Hepatocyte (in vitro differentiated cells): ENCODE measurements around the gene SLC35B3. TPM values are rescaled to one million over a fixed set of nuclear protein-coding genes. Genes with fewer than 3 reads are reported as not detected.

Experiments
- DNase-seq: peaks from one replicate; pipeline ENCODE4 v3.0.0-alpha.2; 2016; ENCODE audit warnings: low spot score
- H2AFZ ChIP-seq: fragments of 200-600 bp; sonication (generic); 2 replicates; pipeline ENCODE4 v1.6.0; 2016; ENCODE audit warnings: antibody characterized with exemption, mild to moderate bottlenecking
- H3K27ac ChIP-seq: fragments of 200-600 bp; sonication (generic); 2 replicates; pipeline ENCODE4 v1.5.1; 2016; ENCODE audit warnings: mild to moderate bottlenecking
- H3K27me3 ChIP-seq: fragments of 200-600 bp; sonication (generic); 2 replicates; pipeline ENCODE4 v1.6.1; 2016
- H3K36me3 ChIP-seq: fragments of 200-600 bp; sonication (generic); replicated peaks from 2 replicates; pipeline ENCODE4 v1.5.1; 2016; ENCODE audit warnings: low read depth; ENCODE audit not compliant: insufficient read depth
- H3K4me1 ChIP-seq: fragments of 200-600 bp; sonication (generic); 2 replicates; pipeline ENCODE4 v1.5.1; 2016; ENCODE audit warnings: mild to moderate bottlenecking, moderate library complexity; ENCODE audit not compliant: insufficient read depth
- H3K4me2 ChIP-seq: fragments of 200-600 bp; sonication (generic); 2 replicates; pipeline ENCODE4 v1.6.0; 2016
- H3K4me3 ChIP-seq: fragments of 200-600 bp; sonication (generic); 2 replicates; pipeline ENCODE4 v1.5.1; 2016; ENCODE audit warnings: mild to moderate bottlenecking
- H3K79me2 ChIP-seq: fragments of 200-600 bp; sonication (generic); 2 replicates; pipeline ENCODE4 v1.6.0; 2017; ENCODE audit warnings: mild to moderate bottlenecking
- H3K9me2 ChIP-seq: fragments of 200-600 bp; sonication (generic); replicated peaks from 2 replicates; pipeline ENCODE4 v1.6.0; 2017; ENCODE audit warnings: mild to moderate bottlenecking; ENCODE audit not compliant: insufficient read depth
- H3K9me3 ChIP-seq: fragments of 200-600 bp; sonication (generic); 2 replicates; pipeline ENCODE4 v1.5.1; 2016; ENCODE audit warnings: low read depth, mild to moderate bottlenecking
- H4K20me1 ChIP-seq: fragments of 200-600 bp; sonication (generic); 2 replicates; pipeline ENCODE4 v1.6.0; 2016; ENCODE audit warnings: mild to moderate bottlenecking; ENCODE audit not compliant: insufficient read depth, poor library complexity, severe bottlenecking
- EZH2 ChIP-seq: fragments of 200-600 bp; sonication (generic); IDR thresholded peaks from 2 replicates; pipeline ENCODE4 v1.6.1; 2016; ENCODE audit warnings: antibody characterized with exemption, mild to moderate bottlenecking, borderline replicate concordance
- EZH2phosphoT487 ChIP-seq: fragments of 200-600 bp; sonication (generic); IDR thresholded peaks from one replicate; pipeline ENCODE4 v1.6.1; 2018; ENCODE audit warnings: antibody characterized with exemption, mild to moderate bottlenecking, low read depth, moderate library complexity; ENCODE audit not compliant: unreplicated experiment, severe bottlenecking
- WGBS: methylation state at CpG from one replicate; pipeline ENCODE4 v1.1.6; 2016; ENCODE audit warnings: low lambda C conversion rate; ENCODE audit errors: missing lambda C conversion rate; 5-methylcytosine and 5-hydroxymethylcytosine counted together
- polyA plus RNA-seq: library from polyadenylated mRNA; unstranded; fragments of >200 nt; fragmentation: Nextera tagmentation; extraction: Ambion mirVana; gene quantifications from 2 replicates; pipeline ENCODE4 v1.2.1, GENCODE V29; 2016
- total RNA-seq: library from RNA; depleted of rRNA; stranded (reverse); fragments of >200 nt; gene quantifications from 2 replicates; pipeline ENCODE4 v1.2.3, GENCODE V29; 2014
- TF ChIP-seq, protein P1 (sequence below): fragments of 200-600 bp; sonication (generic); IDR thresholded peaks from 2 replicates; pipeline ENCODE4 v1.5.1; 2016; ENCODE audit warnings: antibody characterized with exemption, mild to moderate bottlenecking; ENCODE audit not compliant: poor library complexity

Gene SLC35B3
- total RNA-seq (29.1 and 31.5 TPM in 2 replicates), polyA plus RNA-seq (31.5 and 38.8 TPM in 2 replicates)

DNA sequence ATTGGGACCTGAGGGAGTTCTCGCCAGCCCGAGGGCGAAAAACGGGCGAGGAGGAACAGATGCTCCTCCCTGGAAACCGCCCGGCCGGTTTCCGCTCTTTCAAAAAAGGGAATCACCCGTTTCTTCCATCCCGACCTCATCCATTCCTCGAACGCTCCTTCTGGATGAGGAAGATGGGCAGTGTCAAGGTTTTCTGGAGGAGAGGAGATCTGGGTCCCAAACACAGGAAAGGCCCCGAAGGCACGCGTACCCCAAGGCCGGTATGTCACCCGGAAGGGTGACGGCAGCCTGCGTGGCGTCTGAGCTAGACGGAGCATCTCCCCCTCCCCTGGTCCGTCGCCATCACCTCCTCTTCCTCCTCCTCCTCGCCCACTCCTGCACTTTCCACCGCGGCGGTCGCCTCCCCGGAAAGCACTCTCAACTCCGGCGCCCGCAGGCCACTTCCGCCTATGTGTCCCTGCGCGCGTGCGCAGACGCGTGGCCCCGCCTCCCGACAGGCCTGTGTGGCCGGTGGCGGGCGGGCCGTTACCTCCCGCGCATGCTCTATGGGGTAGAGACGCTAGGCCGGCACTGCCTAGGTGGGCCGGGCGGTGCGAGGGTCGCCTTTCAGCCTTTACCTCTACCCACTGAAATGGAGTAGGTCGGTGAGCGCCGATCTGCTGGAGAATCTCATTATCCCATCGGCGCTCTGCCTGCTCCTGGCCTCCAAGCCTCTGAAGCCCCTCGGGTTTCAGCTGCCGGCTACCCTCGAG is at the start of gene SLC35B3:
TSS of gene SLC35B3 (minus strand) at position 453 of the 752 bp plus-strand sequence.
- no peaks in the 10 kb centered on the region for H3K9me3 ChIP-seq
- H3K4me2 ChIP-seq, result peak within 1 kb of the TSS; percentile 86
- H2AFZ ChIP-seq, result peak within 1 kb of the TSS; percentile 99
- peaks cover 10% of the 10 kb centered on the region for H4K20me1 ChIP-seq
- H3K27me3 ChIP-seq, result no peaks in the 10 kb centered on the region
- H3K4me3 ChIP-seq, result peak within 1 kb of the TSS; percentile 84
- H3K79me2 ChIP-seq, result peaks cover 47% of the 10 kb centered on the region
- peak; percentile 98 for DNase-seq
- peak within 1 kb of the TSS; percentile 97 for H3K27ac ChIP-seq
- no peaks in the 10 kb centered on the region for H3K9me2 ChIP-seq
- TF ChIP-seq EZH2, result no peak
- TF ChIP-seq, protein P1, sequence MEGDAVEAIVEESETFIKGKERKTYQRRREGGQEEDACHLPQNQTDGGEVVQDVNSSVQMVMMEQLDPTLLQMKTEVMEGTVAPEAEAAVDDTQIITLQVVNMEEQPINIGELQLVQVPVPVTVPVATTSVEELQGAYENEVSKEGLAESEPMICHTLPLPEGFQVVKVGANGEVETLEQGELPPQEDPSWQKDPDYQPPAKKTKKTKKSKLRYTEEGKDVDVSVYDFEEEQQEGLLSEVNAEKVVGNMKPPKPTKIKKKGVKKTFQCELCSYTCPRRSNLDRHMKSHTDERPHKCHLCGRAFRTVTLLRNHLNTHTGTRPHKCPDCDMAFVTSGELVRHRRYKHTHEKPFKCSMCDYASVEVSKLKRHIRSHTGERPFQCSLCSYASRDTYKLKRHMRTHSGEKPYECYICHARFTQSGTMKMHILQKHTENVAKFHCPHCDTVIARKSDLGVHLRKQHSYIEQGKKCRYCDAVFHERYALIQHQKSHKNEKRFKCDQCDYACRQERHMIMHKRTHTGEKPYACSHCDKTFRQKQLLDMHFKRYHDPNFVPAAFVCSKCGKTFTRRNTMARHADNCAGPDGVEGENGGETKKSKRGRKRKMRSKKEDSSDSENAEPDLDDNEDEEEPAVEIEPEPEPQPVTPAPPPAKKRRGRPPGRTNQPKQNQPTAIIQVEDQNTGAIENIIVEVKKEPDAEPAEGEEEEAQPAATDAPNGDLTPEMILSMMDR, result no peak
- TF ChIP-seq EZH2phosphoT487, result no peak
- H3K36me3 ChIP-seq, result no peaks in the 10 kb centered on the region
- WGBS, result 3% methylated on average over 54 of the region's 62 CpGs
- peaks cover 20% of the 10 kb centered on the region for H3K4me1 ChIP-seq

GRCh38 chr6:8483650-8484049 is 48.3 kb upstream of the SLC35B3 start:
- H3K36me3 ChIP-seq, result no peaks in the 10 kb centered on the region
- no peaks in the 10 kb centered on the region for H3K9me2 ChIP-seq
- H3K9me3 ChIP-seq, result no peaks in the 10 kb centered on the region
- 81% methylated on average over 1 of the region's 1 CpG for WGBS
- no peaks in the 10 kb centered on the region for H3K27me3 ChIP-seq
- no peaks in the 10 kb centered on the region for H3K4me1 ChIP-seq
- no peak overlapping the region for H3K4me3 ChIP-seq
- H4K20me1 ChIP-seq, result no peaks in the 10 kb centered on the region
- DNase-seq, result no peak
- no peak overlapping the region for H2AFZ ChIP-seq
- TF ChIP-seq, protein P1, result no peak
- no peaks in the 10 kb centered on the region for H3K79me2 ChIP-seq
- H3K4me2 ChIP-seq, result no peak overlapping the region
- H3K27ac ChIP-seq, result no peak overlapping the region

DNA sequence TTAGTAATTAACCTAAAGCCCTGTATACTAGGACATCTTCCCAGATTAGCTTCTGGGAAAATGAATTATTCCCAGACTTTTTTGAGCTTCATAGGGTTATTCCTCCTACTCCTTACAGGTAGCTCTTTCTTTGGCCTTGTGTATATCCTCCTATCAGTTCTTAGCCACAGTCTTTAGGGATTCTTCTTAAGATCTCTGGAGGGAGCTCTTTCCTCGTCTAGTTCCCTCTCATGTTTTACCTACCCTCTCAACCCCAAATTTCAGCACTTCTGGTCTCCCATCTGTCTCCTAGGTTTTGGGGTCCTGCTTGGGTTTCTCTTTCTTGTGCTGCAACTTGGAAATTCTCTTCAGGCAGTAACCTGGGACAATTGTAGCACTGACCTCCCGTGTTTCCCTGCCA is 46.4 kb upstream of the SLC35B3 start:
- Histone ChIP-seq H2AFZ (no peak overlapping the region), H3K79me2 (no peaks in the 10 kb centered on the region), H4K20me1 (no peaks in the 10 kb centered on the region), H3K9me3 (no peaks in the 10 kb centered on the region), H3K36me3 (no peaks in the 10 kb centered on the region), H3K4me1 (no peaks in the 10 kb centered on the region), H3K27me3 (no peaks in the 10 kb centered on the region), H3K4me2 (no peak overlapping the region), H3K27ac (no peak overlapping the region), H3K4me3 (no peak overlapping the region), H3K9me2 (no peaks in the 10 kb centered on the region)
- 52% methylated on average over 2 of the region's 2 CpGs for WGBS
- no peak for TF ChIP-seq EZH2
- TF ChIP-seq, protein P1, result no peak
- TF ChIP-seq EZH2phosphoT487, result no peak
- DNase-seq, result no peak

- 90% methylated on average over 1 of the region's 1 CpG for WGBS
Measured at GRCh38 chr6:8478418-8478817, 43.1 kb upstream of the SLC35B3 start.

More at GRCh38 chr6:8478418-8478817, 43.1 kb upstream of the SLC35B3 start:
- Histone ChIP-seq H3K27me3 (no peaks in the 10 kb centered on the region), H3K36me3 (no peaks in the 10 kb centered on the region), H4K20me1 (no peaks in the 10 kb centered on the region), H3K4me3 (no peak overlapping the region), H3K79me2 (no peaks in the 10 kb centered on the region), H3K4me2 (no peak overlapping the region), H3K9me2 (no peaks in the 10 kb centered on the region), H2AFZ (no peak overlapping the region), H3K27ac (no peak overlapping the region), H3K9me3 (no peaks in the 10 kb centered on the region), H3K4me1 (no peaks in the 10 kb centered on the region)
- no peak for DNase-seq
- TF ChIP-seq EZH2phosphoT487 (no peak), EZH2 (no peak)
- TF ChIP-seq, protein P1, result no peak
